ENCODE data around the gene PKD2.

The PKD2 gene

GRCh38 chr4:88043001-88043400 lies 35.6 kb downstream of the PKD2 start:
- H3K36me3 ChIP-seq (replicated peaks; ENCODE audit: low read depth, low read length), result peaks cover 47% of the 10 kb centered on the region
- no peaks in the 10 kb centered on the region for H3K9me3 ChIP-seq (ENCODE audit: insufficient read depth, low read length)
- no peak overlapping the region for H2AFZ ChIP-seq (ENCODE audit: low read depth, low read length)
- H3K79me2 ChIP-seq (ENCODE audit: low read length), result no peaks in the 10 kb centered on the region
- no peaks in the 10 kb centered on the region for H3K27me3 ChIP-seq (ENCODE audit: low read depth, low read length)
- no peak overlapping the region for H3K27ac ChIP-seq (ENCODE audit: low read length)
- H3K4me2 ChIP-seq (ENCODE audit: low read length), result no peak overlapping the region
- no peak overlapping the region for H3K4me3 ChIP-seq (ENCODE audit: low read length)
- H3K4me1 ChIP-seq (ENCODE audit: low read length), result no peaks in the 10 kb centered on the region
- TF ChIP-seq CTCF (IDR thresholded peaks at IDR 0.05; ENCODE audit: low read depth, low read length) (no peak), EZH2phosphoT487 (IDR thresholded peaks at IDR 0.05; ENCODE audit: low read depth) (no peak)
- no peaks in the 10 kb centered on the region for H4K20me1 ChIP-seq (ENCODE audit: insufficient read depth, low read length)
- H3K9ac ChIP-seq (ENCODE audit: low read length), result no peak overlapping the region

GRCh38 chr4:88043586-88044340 lies 36.3 kb downstream of the PKD2 start:
- Histone ChIP-seq H3K36me3 (replicated peaks; ENCODE audit: low read depth, low read length) (peaks cover 42% of the 10 kb centered on the region), H3K9ac (ENCODE audit: low read length) (no peak overlapping the region), H3K9me3 (ENCODE audit: insufficient read depth, low read length) (no peaks in the 10 kb centered on the region), H3K4me3 (ENCODE audit: low read length) (no peak overlapping the region), H3K27ac (ENCODE audit: low read length) (no peak overlapping the region), H2AFZ (ENCODE audit: low read depth, low read length) (no peak overlapping the region), H3K79me2 (ENCODE audit: low read length) (no peaks in the 10 kb centered on the region), H4K20me1 (ENCODE audit: insufficient read depth, low read length) (no peaks in the 10 kb centered on the region), H3K27me3 (ENCODE audit: low read depth, low read length) (no peaks in the 10 kb centered on the region), H3K4me1 (ENCODE audit: low read length) (no peaks in the 10 kb centered on the region), H3K4me2 (ENCODE audit: low read length) (no peak overlapping the region)
- no peak for TF ChIP-seq EZH2phosphoT487 (IDR thresholded peaks at IDR 0.05; ENCODE audit: low read depth)
- no peak for TF ChIP-seq CTCF (IDR thresholded peaks at IDR 0.05; ENCODE audit: low read depth, low read length)

DNA sequence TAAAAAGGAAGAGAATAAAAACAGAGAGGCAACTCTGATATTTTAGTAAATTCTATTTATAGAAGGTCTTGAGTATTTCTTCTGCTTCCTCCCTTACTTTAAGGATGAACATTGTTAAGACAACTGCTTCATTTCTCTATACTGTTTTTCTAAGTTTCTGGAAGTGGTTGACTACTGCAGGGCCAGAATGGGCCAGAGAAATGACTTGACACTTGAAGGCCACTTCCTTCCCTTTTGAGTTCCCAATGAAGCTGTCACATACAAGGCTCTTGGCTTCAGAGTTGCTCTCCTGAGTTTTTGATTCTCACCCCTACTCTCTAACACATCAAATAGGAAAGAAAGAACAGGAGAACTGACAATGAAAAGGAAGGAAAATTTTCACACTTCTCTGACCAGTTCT lies 37.6 kb downstream of the PKD2 start:
- no peak overlapping the region for H3K4me2 ChIP-seq (ENCODE audit: low read length)
- H2AFZ ChIP-seq (ENCODE audit: low read depth, low read length), result no peak overlapping the region
- H4K20me1 ChIP-seq (ENCODE audit: insufficient read depth, low read length), result no peaks in the 10 kb centered on the region
- H3K27ac ChIP-seq (ENCODE audit: low read length), result no peak overlapping the region
- no peak overlapping the region for H3K4me3 ChIP-seq (ENCODE audit: low read length)
- no peak for TF ChIP-seq CTCF (IDR thresholded peaks at IDR 0.05; ENCODE audit: low read depth, low read length)
- no peak for TF ChIP-seq EZH2phosphoT487 (IDR thresholded peaks at IDR 0.05; ENCODE audit: low read depth)
- no peaks in the 10 kb centered on the region for H3K27me3 ChIP-seq (ENCODE audit: low read depth, low read length)
- no peaks in the 10 kb centered on the region for H3K9me3 ChIP-seq (ENCODE audit: insufficient read depth, low read length)
- no peaks in the 10 kb centered on the region for H3K79me2 ChIP-seq (ENCODE audit: low read length)
- H3K9ac ChIP-seq (ENCODE audit: low read length), result no peak overlapping the region
- H3K4me1 ChIP-seq (ENCODE audit: low read length), result no peaks in the 10 kb centered on the region
- peaks cover 35% of the 10 kb centered on the region for H3K36me3 ChIP-seq (replicated peaks; ENCODE audit: low read depth, low read length)

DNA sequence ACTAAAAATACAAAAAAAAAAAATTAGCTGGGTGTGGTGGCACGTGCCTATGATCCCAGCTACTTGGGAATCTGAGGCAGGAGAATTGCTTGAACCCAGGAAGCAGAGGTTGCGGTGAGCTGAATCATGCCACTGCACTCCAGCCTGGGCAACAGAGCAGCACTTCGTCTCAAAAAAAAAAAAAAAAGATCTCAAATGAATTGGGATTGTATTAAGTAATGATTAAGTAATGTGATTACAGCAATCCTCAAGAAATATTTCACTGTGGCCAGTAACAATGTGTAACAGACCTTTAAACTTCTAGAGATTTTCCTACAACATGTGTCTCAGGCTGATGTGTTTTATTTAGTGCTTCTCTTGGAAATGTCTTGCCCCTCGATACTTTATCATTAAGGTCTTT lies 46.8 kb downstream of the PKD2 start:
- Histone ChIP-seq H4K20me1 (ENCODE audit: insufficient read depth, low read length) (no peaks in the 10 kb centered on the region), H3K9ac (ENCODE audit: low read length) (no peak overlapping the region), H3K4me3 (ENCODE audit: low read length) (no peak overlapping the region), H3K9me3 (ENCODE audit: insufficient read depth, low read length) (no peaks in the 10 kb centered on the region), H3K27me3 (ENCODE audit: low read depth, low read length) (no peaks in the 10 kb centered on the region), H3K79me2 (ENCODE audit: low read length) (no peaks in the 10 kb centered on the region), H3K36me3 (replicated peaks; ENCODE audit: low read depth, low read length) (peaks cover 3% of the 10 kb centered on the region), H3K4me1 (ENCODE audit: low read length) (0 out of 2 replicates have a peak, but pooled peaks cover 4% of the 10 kb centered on the region), H2AFZ (ENCODE audit: low read depth, low read length) (no peak overlapping the region), H3K27ac (ENCODE audit: low read length) (no peak overlapping the region), H3K4me2 (ENCODE audit: low read length) (no peak overlapping the region)
- no peak for TF ChIP-seq CTCF (IDR thresholded peaks at IDR 0.05; ENCODE audit: low read depth, low read length)
- TF ChIP-seq EZH2phosphoT487 (IDR thresholded peaks at IDR 0.05; ENCODE audit: low read depth), result no peak

All from OCI-LY3 (cell line).